ENCODE results near the gene SLC8A1. TPM values are rescaled to one million over a fixed set of nuclear protein-coding genes. Genes with fewer than 3 reads are reported as not detected.

Gene SLC8A1
- total RNA-seq, 1 experiment from 2014 or later: 1.6 TPM

DNA sequence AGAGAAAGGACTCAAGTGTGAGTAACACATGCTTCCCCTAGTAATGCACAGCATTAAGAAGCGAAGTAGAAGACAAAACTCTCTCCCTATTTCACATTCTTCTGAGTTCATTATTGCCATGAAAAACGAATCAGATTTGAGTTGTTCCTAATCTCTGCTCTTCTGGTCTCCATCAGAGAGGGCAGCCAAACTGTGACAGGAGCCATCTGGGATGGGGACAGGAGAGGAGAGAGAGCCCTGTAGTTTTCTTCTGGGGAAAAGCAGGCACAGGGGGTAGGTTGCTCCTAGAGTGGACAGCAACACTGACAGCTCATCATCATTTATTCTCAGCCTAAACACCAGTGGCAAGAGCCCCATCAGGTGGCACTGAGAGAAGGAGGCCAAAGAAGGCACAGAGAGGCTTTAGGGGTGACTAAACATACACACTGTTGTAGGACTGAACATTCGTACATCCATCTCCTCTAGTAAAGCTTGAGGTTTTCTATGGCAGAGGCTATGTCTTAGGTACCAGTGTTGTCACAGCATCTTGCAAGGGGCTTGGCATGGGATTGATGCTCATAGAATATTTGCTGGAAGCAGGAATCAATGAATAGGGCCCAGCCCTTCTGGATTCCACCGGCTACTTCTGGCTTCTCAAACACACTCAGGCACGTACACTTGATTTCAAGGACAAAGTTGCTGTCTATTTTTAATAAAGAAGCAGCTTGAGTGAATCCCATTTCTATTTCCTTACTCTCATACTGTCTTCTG, 33.1 kb downstream of the SLC8A1 start:
- Mint-ChIP-seq H3K27ac (ENCODE audit: low read depth, unreplicated experiment) (no peak overlapping the region), H3K4me3 (ENCODE audit: unreplicated experiment) (no peak overlapping the region), H3K36me3 (ENCODE audit: insufficient read depth, unreplicated experiment) (no peaks in the 10 kb centered on the region), H3K4me1 (ENCODE audit: insufficient read depth, unreplicated experiment) (no peaks in the 10 kb centered on the region), H3K9me3 (ENCODE audit: unreplicated experiment) (no peaks in the 10 kb centered on the region), H3K27me3 (ENCODE audit: insufficient read depth, unreplicated experiment) (no peaks in the 10 kb centered on the region)
- intact Hi-C loops (cut with micrococcal nuclease): no loop called here
- DNase-seq (ENCODE audit: unreplicated experiment): no peak
- TF ChIP-seq, protein P1, sequence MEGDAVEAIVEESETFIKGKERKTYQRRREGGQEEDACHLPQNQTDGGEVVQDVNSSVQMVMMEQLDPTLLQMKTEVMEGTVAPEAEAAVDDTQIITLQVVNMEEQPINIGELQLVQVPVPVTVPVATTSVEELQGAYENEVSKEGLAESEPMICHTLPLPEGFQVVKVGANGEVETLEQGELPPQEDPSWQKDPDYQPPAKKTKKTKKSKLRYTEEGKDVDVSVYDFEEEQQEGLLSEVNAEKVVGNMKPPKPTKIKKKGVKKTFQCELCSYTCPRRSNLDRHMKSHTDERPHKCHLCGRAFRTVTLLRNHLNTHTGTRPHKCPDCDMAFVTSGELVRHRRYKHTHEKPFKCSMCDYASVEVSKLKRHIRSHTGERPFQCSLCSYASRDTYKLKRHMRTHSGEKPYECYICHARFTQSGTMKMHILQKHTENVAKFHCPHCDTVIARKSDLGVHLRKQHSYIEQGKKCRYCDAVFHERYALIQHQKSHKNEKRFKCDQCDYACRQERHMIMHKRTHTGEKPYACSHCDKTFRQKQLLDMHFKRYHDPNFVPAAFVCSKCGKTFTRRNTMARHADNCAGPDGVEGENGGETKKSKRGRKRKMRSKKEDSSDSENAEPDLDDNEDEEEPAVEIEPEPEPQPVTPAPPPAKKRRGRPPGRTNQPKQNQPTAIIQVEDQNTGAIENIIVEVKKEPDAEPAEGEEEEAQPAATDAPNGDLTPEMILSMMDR (IDR thresholded peaks at IDR 0.05; ENCODE audit: unreplicated experiment): no peak
- CTCF ChIA-PET: interaction anchor here (0.5 to 0.6 kb wide), 2 partner anchors 1301 to 1423 kb away, joined by 3 read pairs; no protein-coding TSS in a partner anchor
- POLR2A ChIA-PET: interaction anchor here (0.6 to 1.3 kb wide), 3 partner anchors 14 to 960 kb away, joined by 3 read pairs; no protein-coding TSS in a partner anchor
- no TSS peak for BruUV-seq (replicated peaks)

DNA sequence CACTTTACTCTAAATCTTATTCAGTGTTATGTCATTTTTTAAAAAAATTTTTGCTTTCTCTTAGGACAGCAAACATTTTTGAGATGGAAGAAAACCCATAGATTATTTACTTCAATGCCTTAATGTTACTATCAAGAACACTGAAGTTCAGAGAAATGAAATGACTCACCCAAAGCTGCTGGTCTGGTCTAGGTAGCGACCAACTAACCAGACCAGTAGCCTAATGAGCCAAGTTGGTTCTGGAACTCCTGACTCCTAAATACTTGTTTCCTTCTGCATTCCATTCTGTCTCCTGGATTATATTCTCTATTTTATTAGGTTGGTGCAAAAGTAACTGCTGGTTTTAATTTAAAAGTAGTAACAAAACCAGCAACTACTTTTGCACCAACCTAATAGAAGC, 35.4 kb downstream of the SLC8A1 start:
- H3K9me3 Mint-ChIP-seq (ENCODE audit: unreplicated experiment): no peaks in the 10 kb centered on the region
- H3K36me3 Mint-ChIP-seq (ENCODE audit: insufficient read depth, unreplicated experiment): no peaks in the 10 kb centered on the region
- no peak overlapping the region for H3K27ac Mint-ChIP-seq (ENCODE audit: low read depth, unreplicated experiment)
- intact Hi-C loops (cut with micrococcal nuclease): no loop called here
- no peaks in the 10 kb centered on the region for H3K27me3 Mint-ChIP-seq (ENCODE audit: insufficient read depth, unreplicated experiment)
- ChIA-PET POLR2A (interaction anchor here (0.7 kb wide), 1 partner anchor 300 kb away, joined by 3 read pairs; no protein-coding TSS in a partner anchor), CTCF (no interaction called here)
- H3K4me1 Mint-ChIP-seq (ENCODE audit: insufficient read depth, unreplicated experiment): no peaks in the 10 kb centered on the region
- no TSS peak for BruUV-seq (replicated peaks)
- no peak for DNase-seq (ENCODE audit: unreplicated experiment)
- no peak overlapping the region for H3K4me3 Mint-ChIP-seq (ENCODE audit: unreplicated experiment)
- TF ChIP-seq, protein P1 (IDR thresholded peaks at IDR 0.05; ENCODE audit: unreplicated experiment): no peak

DNA sequence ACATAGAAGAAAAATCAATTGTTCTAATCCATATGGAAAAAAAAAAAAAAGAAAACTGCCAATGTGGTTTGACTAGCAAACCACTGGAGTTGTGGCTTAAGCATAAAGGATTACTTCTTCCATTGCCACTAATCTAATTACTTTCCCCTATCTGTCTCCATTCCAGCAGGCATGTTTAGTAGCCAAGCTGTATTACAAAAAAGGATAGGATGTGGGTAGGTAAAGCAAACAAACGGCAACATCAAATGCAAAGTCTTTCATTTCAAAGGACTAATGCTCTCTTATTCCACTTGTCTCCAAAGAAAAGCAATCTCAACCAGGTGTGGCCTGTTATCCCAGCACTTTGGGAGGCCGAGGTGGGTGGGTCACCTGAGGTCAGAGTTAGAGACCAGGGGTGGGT, 36.5 kb downstream of the SLC8A1 start:
- H3K27me3 Mint-ChIP-seq (ENCODE audit: insufficient read depth, unreplicated experiment): no peaks in the 10 kb centered on the region

DNA sequence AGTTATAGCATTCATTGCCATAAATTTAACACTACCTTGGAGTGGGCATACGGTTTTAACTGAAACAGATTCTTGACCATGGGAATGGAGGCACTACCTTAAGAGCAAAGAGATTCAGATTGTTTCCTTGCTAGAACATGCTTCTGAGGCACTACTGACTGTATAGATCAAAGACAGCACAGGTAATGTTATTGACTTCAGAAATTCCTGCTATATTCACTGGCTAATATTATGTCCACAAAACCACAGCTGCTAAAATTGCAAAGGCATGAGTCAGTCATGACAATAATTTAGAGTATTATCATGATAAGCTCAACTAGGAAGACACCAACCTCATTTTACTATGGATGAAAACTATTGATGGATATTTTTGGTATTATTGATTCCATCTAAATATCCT, 39.4 kb downstream of the SLC8A1 start:
- no TSS peak for BruUV-seq (replicated peaks)
- Mint-ChIP-seq H3K4me3 (ENCODE audit: unreplicated experiment) (no peak overlapping the region), H3K4me1 (ENCODE audit: insufficient read depth, unreplicated experiment) (no peaks in the 10 kb centered on the region), H3K27ac (ENCODE audit: low read depth, unreplicated experiment) (no peak overlapping the region), H3K36me3 (ENCODE audit: insufficient read depth, unreplicated experiment) (no peaks in the 10 kb centered on the region), H3K9me3 (ENCODE audit: unreplicated experiment) (no peaks in the 10 kb centered on the region), H3K27me3 (ENCODE audit: insufficient read depth, unreplicated experiment) (no peaks in the 10 kb centered on the region)
- TF ChIP-seq, protein P1 (IDR thresholded peaks at IDR 0.05; ENCODE audit: unreplicated experiment): no peak
- ChIA-PET POLR2A (interaction anchor here (0.9 to 1.5 kb wide), 2 partner anchors 23 to 25 kb away, joined by 3 to 5 read pairs; no protein-coding TSS in a partner anchor), CTCF (interaction anchor here (0.8 kb wide), 2 partner anchors 9 to 413 kb away, joined by 3 read pairs; no protein-coding TSS in a partner anchor)
- DNase-seq (ENCODE audit: unreplicated experiment): peak; percentile 14
- intact Hi-C loops (cut with micrococcal nuclease): no loop called here

More for the DNA sequence above, 36.5 kb downstream of the SLC8A1 start:
- POLR2A ChIA-PET: no interaction called here
- CTCF ChIA-PET: no interaction called here
- TF ChIP-seq, protein P1 (IDR thresholded peaks at IDR 0.05; ENCODE audit: unreplicated experiment): no peak
- no TSS peak for BruUV-seq (replicated peaks)
- Mint-ChIP-seq H3K4me3 (ENCODE audit: unreplicated experiment) (no peak overlapping the region), H3K4me1 (ENCODE audit: insufficient read depth, unreplicated experiment) (no peaks in the 10 kb centered on the region), H3K36me3 (ENCODE audit: insufficient read depth, unreplicated experiment) (no peaks in the 10 kb centered on the region), H3K9me3 (ENCODE audit: unreplicated experiment) (no peaks in the 10 kb centered on the region), H3K27ac (ENCODE audit: low read depth, unreplicated experiment) (no peak overlapping the region)
- intact Hi-C loops (cut with micrococcal nuclease): no loop called here
- DNase-seq (ENCODE audit: unreplicated experiment): no peak
